GM10847 (cell line): ENCODE measurements around the gene PRICKLE1.

ENCODE experiments used
- POLR2A ChIP-seq: IDR thresholded peaks from 2 replicates; pipeline ENCODE4 v1.6.1; 2011; ENCODE audit not compliant: insufficient read length; ENCODE audit errors: extremely low read depth

PRICKLE1 gene

DNA sequence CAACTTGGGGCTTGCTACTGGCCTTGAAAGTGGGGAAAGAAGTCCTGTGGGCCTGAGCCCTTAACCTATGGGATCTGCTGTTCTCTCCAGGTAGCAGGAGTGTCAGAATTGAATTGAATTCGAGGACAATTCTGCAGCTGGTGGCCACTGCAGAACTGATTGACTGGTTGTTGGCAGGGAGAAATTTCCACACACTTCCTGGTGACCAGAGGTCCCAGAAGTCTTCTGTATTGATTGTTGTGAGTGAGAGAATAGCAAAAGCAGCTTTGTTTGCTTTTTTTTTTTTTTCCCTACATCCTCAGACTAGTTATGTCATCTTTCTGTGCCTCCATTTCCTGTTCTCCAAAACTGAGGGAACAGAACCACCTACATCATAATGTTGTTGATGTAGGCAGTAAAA is 64.1 kb downstream of the PRICKLE1 start:
- no peak for TF ChIP-seq POLR2A

DNA sequence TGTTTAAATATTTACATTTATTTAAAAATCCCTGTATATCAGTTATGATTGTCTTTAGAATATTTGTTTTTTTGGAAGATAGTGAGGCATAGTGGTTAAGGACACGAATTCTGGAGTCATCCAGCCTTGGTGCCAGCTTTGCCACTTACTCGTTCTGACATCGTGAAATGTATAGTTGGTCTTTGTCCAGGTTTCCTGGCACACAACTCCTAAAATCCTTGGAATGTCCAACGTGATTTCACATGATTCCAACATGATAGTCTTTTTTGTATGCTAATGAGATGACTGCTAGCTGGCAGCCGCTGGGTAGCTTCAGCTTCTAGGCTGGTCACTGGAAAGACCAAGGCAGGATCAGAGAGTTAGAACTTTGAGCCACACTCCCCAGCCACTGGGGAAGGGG is 64.8 kb downstream of the PRICKLE1 start:
- TF ChIP-seq POLR2A = no peak

DNA sequence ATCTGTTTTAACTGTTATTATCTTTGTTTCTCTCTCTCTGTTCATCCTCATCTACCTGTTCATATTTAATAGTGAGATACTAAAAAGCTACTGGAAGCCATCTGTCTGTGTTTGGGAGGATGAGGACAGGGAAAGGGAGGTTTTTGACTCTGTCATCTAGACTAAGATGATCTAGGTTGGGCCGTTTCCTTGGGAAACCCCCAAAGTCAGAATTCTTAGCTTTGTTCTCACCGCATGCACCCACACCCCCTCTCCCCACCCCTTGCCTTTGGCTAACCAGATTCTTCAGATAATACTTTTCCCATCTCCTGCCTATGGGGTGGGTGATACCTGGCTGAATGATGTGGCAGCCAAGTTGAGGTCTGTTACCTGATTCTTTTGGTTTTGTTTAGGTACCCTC is 73.0 kb downstream of the PRICKLE1 start:
- TF ChIP-seq POLR2A = no peak

DNA sequence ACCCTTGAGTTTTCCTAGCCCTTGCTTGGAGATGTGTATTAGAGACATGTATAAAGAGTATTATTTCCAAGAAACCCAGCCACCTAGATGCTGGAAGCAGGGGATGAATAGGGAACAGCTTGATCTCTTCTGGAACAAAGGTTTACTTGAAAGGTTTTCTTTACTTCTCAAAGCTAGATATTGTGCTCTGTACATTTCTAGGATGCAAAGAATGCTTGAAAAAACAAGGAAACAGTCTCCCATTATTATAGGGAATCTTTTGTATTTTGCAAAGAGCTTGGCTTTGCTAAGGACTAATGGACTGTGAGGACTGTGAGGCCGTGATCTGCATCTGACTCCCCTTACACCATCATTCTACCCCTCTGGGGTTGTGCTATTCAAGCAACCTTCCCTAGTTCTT is 77.9 kb downstream of the PRICKLE1 start:
- TF ChIP-seq POLR2A = no peak

DNA sequence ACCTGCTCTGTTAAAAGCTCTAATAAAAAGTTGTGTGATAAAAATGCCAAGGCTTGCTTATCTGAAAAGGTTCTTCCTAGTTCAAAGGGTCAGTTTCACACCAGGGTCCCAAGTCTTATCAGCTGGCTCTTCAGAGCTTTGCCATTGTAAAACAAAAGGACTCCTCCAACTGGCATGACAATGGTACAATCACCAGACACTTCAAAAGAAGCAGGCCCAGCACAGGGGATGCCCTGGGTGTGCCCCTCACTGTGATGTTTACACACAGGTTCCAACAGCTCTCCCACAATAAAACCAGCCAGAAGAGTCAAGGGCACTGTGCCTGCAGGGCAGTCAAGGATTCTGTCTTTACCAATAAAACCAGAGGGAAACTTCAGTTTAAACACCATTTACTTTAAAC is 78.7 kb downstream of the PRICKLE1 start:
- no peak for TF ChIP-seq POLR2A

DNA sequence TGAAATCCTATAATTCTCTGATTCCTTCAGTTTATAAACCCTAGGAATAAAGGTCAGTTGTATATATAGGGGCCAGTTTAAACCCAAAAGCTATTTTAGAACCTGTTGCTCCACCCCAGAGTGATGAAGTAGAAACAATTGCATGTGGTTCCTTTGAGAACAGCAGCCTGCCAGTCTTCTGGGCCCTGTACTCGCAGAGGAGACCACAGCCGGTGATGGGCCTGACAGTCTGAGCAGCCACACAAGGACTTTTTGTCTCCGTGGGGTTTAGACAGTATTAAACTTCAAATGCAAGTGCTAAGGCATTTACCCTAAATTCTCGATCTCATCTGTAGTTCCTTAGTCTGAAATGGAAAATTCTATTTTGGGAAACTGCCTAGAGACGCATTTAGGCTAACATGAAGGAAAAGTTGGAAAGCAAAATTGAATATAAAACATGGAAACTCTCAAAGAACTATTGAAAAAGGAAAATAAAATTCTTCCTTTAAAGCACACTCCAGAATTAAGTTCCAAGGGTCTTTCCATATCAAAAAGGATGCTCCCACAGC is 80.6 kb downstream of the PRICKLE1 start:
- no peak for TF ChIP-seq POLR2A

DNA sequence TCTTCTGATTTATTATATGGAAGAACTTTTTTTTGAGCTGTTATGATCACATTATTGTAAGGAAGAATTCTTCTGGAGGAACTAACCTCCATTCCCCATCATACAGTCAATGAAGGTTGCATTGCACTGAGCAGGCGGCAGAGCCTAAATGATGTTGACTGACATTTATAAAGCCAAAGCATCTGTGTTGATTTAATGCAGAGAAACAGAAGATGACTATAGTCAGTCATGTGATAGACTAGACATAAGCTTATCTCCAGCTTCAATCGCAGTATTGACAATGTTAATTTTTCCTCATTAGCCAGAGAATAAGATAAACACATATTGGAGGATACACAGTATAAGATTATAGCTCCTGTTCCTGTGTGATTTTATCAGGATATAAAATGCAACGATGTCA is 82.0 kb downstream of the PRICKLE1 start:
- TF ChIP-seq POLR2A = no peak

DNA sequence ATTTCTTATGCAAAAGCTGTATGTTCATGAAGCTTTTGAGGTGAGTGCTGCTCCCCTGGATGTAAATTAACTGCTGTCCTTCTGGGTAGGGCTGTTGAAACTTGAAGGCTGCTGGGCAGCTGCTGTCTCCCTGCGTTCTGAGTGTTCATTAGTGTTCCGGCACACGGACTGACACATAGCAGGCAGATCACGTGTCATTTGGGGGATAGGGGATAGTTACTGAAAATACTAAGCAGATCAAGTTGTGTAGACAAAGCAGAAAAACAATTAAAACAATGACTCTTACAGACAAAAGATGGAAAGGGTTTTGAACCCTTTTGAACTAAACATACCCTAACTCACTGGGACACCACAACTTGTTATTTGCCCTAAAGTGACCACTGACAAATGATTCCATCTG is 82.5 kb downstream of the PRICKLE1 start:
- no peak for TF ChIP-seq POLR2A

DNA sequence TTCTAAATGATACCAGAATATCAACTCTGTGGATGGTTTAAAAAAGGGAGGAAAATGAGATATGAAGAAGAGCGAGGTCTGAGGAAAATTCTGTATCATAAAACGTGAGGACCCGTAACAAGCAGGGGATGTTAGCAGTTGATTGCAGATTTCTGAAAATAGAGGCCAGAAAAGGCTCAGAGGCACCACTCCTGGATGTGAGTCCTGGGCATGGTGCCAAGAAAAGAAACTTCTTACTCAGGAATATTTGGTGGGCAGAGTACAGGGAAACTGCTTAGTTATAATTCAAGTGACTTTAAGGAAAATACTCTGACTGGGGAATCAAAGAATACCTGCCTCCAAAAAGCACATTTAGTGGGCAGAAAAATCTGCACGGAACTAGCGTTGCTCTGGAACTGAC is 85.5 kb downstream of the PRICKLE1 start:
- no peak for TF ChIP-seq POLR2A

DNA sequence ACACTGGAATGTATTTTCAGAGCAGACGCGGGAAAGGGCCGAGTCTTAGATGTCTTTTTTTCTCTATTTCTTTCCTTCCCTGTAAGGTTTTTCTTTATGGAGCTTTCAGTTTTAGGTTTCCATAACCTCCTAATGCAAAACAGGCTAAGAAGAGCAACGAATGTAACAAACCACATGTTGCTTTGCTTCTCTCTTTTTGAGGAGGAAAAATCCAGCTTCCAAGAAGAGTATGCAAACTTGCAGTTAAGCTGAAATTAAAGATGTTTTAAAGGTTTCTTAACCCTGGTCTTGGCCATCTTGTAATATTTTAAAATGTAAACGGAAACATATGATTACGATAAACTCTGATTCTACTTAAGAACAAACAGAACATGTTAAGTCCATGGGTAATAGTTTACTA is 86.9 kb downstream of the PRICKLE1 start:
- no peak for TF ChIP-seq POLR2A

DNA sequence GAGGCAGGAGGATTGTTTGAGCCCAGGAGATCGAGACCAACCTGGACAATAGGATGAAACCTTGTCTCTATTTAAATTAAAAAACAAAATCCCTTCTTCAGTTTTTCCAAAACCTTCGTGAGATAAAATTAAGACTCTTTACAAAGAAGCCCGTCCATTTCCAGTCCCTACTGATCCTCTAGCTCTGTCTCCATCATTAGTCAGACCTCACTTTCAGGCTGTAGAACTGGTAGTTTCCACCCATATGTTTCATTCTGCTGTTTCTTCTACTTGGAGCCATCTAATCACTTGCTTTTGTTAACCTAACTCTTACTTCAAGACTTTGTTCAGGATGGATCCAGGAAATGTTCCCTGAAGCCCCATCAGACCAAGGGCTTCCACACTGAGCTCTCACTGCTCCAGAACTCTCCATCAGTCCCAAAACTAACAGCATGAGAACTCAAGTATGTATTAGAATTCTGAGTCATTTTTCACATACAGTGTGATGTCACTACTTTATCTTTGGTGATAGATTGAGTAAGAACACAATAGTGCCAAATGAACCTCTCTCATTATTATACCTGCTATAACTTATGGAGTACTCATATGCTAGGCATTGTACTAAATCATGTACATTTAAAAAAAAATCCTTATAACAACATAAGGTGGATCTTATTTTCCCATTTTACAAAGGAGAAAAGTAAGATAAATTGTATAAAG is 90.8 kb downstream of the PRICKLE1 start:
- no peak for TF ChIP-seq POLR2A

DNA sequence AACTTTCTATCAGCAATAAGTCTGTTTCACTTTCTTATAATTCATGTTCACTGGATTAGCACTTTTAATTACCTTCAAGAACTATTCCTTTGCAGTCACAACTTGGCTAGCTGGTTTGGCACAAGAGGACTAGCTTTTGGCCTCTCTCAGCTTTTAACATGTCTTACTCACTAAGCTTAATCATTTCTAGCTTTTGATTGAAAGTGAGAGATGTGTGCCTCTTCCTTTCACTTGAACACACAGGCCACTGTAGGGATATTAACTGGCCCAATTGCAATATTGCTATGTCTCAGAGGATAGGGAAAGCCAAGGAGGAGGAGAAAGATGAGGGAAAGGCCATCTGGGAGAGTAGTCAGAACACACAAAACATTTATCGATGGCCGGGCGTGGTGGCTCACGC is 92.7 kb downstream of the PRICKLE1 start:
- TF ChIP-seq POLR2A = no peak

DNA sequence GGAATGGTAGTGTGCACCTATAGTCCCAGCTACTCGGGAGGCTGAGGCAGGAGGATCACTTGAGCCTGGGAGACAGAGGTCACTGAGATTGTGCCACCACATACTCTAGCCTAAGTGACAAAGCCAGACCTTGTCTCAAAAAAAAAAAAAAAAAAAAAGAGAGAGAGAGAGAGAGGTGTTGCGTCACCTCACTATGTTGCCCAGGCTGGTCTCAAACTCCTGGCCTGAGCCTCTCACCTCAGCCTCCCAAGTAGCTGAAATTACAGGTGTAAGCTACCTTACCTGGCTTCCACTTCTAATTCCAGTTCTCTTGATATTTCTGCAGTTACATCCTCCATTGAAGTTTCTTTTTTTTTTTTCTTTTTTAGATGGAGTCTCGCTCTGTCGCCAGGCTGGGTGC is 94.3 kb downstream of the PRICKLE1 start:
- TF ChIP-seq POLR2A = no peak

DNA sequence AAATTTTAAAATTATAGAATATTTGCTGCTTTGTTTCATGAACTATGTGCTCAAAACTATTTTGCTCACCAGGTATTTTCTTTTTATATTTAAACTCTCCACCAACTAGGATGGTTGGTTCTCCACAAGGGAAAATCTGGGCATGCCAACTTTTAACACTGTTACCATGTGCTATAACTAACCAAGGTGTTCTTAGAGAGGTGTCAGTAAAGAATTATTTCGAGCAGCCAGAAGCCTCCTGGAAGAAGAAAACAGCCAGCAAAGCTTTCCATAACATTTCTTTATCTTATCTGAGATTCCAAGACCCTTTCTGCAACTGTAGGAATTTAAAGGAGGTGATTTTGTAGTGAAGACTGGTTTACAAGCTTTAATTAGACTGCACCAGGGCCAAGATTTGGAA is 97.3 kb downstream of the PRICKLE1 start:
- TF ChIP-seq POLR2A = no peak

DNA sequence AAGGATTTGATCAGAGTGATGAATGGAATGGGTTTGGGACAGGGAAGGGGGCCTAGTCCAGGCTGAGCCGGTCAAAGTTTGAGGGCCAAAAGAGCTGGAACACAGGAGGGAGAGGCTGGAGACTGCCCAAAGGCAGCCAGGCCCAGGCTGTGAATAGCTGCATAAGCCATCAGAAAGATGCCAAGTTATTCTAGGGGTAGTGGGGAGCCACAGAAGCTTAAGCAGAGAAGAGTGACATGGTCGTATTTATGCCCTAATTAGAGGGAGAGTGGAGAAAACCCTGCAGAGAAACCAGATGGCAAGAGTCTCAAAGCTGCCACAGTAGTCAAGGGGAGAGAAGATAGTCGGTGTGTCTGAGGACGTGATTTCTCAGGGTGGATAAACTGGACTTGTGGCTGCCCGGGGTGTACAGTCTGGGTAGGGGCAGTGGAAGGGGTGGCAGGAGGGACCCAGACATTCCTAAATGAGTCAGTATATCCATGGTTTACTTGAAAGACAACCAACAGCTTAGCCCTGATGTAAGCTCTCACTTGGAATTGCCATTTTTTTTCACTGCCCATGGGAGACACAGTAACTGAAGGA is 99.2 kb downstream of the PRICKLE1 start:
- TF ChIP-seq POLR2A = no peak

DNA sequence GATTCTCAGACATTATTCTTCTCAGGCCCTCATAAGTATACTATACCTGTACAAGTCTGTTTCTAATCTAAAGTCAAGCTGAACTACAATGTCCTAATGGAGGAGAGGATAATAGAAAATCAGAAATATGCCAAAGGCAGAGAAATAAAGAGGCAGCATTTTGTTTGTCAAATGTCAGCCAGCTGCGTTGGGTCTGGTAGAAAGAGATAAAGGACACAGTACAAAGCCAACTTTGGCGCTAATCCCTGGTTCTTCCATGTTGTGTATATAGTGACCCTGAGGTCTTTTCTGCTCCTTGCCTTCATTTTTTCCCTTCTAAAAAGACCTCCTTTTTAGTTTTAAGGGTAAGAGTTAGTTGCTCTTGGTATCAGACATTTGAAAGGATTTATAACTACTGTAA is 103.1 kb downstream of the PRICKLE1 start:
- TF ChIP-seq POLR2A = no peak

DNA sequence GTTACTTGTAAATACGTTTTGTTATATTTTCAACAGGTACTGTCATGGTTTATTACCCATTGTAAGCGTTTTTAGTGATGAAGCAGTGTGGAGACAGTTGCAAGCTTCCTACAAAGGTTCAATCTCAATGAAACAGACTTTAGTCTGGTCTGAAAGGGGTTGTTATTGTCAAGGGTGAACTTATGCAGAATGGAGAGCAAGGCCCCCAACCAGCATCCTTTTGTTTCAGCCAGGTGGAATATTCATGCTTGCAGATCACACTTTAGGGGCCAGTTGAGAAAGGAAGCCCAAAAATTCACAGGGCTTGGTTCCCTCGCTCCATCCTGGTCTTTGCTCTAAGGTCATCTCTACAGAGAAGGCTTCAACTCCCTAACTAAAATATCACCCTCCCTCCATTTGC is 103.7 kb downstream of the PRICKLE1 start:
- no peak for TF ChIP-seq POLR2A
